COR-L47 (cell line): Measurements from ENCODE around the gene SNX14.

Experiments
- DNase-seq: peaks from one replicate; lab custom pipeline; 2025; lab: John Stamatoyannopoulos, UW

SNX14 gene

GRCh38 chr6:85496856-85497255 lies 96.8 kb downstream of the SNX14 start:
- no peak for DNase-seq

GRCh38 chr6:85496009-85496579 lies 97.6 kb downstream of the SNX14 start:
- no peak for DNase-seq

DNA sequence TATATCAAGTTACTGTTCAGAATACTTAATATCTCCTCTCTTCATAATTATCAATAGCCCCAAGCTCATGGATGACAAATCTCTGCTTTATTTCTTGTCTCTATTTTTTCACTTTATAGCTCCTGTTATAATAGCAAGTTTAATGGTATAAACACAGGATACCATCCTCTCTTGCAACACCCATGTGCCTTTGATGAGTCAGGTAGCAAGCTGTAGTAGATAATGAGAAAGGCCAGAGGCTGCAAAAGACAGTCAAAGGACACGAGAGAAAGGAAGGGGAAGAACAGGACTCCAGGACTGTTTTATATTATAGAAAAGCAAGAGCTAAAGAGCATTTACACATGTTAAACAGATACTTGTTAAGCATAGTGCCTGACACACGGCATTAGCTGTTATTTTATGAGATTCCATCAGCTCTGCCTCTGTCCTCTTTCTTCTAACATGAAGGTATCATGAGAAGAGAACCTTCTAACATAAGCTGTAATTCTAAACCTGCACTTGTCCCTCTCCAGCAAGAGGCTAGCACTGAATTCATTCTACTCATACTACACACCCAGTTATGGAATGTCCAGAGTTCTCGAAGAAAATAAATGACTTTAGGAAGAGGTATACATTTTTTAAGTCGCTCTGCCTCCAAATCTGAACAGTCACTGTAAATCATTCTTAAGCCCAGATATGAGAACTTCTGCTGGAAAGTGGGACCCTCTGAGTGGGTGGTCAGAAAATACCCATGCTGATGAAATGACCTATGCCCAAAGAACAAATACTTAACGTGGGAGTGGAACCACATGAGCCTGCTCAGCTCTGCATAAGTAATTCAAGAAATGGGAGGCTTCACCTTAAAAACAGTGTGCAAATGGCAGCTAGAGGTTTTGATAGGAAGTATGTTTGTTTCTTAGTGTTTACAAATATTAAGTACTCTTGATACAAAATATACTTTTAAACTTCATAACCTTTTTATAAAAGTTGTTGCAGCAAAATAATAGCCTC lies 98.8 kb downstream of the SNX14 start:
- DNase-seq = no peak

GRCh38 chr6:85493389-85493788 lies 100.3 kb downstream of the SNX14 start:
- DNase-seq = no peak

DNA sequence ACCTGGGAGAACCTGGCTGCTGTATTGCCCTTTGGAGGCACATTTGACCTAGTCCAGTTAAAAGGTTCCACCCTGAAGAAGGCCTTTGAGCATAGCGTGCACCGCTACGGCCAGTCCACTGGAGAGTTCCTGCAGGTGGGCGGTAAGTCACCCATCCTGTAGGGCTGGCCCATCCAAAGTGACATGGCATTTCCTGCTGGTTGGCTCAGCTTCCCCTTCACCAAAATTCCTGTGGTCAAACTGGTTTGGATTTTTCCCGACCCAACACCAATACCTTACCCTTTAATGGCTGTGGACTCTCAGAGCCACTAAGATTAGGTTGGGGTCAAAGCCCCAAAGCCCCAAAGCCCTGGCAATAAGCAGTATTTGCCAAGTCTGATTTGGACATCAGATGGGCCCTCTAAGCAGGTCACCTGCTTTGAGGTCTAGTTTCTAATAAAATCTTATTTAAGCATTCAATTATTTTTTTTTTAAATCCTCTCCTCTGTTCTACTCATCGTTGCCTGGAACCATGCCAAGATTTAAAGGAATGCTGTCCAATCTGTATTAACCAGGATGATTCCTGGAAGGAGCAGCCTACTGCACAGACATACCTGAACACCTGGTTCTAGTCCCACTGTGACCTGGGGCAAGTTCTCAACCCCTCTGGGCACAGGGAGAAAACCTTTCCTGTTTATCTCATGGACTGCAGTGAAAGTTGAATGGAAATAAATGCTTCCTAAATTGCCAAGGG lies 103.0 kb downstream of the SNX14 start:
- DNase-seq = no peak

DNA sequence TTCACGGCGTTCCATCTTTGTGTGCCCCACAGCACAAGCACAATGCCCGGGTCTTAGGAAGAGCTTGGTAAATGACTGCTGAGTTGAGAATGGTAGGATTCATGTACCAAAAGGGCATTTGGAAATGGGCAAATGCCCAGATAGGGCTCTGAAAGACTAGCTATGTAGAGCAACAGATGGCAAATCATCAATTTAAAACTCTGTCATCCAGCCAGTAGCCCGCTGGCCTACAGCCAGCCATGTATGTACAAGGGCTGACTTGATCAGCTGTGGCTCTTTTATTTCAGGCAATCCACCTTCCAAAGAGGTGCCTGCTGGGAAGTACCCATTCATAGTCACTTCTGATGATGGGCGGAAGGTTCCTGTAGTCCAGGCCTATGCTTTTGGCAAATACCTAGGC lies 108.7 kb downstream of the SNX14 start:
- DNase-seq = no peak

DNA sequence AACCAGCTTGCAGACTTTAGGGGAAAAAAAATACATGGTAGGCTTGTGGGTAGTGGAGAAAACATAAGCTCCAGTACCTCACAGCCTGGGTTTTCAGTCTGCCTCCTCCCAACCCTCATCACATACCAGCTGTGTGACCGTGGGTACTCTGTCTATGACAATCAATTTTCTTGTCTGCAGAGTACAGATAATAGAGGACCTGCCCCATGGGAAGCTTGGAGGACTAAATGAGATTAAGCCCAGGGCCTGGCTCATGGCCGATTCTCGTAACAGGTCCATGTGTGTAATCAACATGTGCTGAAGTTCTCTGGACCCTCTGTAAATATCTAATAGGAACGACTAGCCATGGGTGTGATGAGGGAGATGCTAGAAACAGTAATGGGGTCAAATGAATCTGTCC lies 109.8 kb downstream of the SNX14 start:
- no peak for DNase-seq

- peak; percentile 11 for DNase-seq
Measured at GRCh38 chr6:85482905-85483700, 110.6 kb downstream of the SNX14 start.

GRCh38 chr6:85482206-85482904 lies 111.3 kb downstream of the SNX14 start:
- no peak for DNase-seq

DNA sequence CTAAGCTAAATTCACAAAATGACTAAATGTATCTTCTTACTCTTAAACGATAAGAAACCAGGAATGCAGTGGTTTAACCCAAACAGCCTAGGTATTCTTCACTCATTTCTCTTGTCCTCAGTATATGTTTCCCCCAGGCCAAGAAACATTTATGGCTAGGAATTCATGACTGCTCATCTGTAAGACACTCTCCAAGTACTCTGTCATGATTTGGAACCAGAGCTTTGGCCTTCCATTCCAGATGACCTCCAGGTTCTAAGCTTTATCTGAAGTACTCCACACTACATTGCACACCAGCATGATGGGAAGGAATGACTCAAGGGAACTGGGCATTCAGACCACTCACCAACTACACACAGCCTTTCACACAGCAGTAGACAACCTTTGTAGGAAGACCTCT lies 114.5 kb downstream of the SNX14 start:
- no peak for DNase-seq

DNA sequence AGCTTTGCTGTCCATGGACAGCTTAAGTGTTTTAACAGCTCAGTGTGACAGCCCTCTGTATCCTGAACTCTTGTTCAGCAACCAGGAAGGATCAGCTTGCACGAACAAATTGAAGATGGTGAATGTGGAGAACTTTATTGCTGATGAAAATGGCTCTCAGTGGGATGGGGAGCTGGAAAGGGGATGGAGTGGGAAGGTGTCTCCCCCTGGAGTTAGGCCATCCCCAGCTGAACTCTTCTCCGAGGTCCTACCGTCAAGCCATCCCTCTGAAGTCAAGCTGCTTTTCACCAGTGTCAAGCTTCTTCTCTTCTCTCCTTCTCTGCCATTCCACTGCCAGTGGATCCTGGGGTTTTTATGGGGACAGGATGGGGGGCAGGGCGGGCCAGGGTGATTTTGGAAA lies 117.1 kb downstream of the SNX14 start:
- no peak for DNase-seq

DNA sequence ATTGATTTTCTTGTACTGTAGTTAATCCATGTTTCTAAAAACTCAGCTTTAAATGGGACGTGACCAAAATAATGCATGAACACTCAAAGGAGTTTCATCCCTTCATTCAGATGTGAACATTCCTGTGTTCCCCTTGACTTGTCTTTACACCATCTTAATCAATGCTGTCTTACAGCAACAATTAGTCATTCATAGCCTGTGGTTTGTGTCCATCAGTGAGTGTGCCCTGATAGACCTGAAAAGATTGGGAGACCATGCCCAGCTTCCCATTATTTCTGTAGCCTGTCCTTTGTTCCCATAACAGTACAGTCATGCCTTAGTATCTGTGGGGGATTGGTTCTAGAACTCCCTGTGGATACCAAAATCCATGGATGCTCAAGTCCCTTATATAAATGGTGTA lies 119.9 kb downstream of the SNX14 start:
- DNase-seq = no peak

- DNase-seq = no peak
Measured at GRCh38 chr6:85472744-85473143, 120.9 kb downstream of the SNX14 start.

GRCh38 chr6:85470023-85470410 lies 123.6 kb downstream of the SNX14 start:
- no peak for DNase-seq

DNA sequence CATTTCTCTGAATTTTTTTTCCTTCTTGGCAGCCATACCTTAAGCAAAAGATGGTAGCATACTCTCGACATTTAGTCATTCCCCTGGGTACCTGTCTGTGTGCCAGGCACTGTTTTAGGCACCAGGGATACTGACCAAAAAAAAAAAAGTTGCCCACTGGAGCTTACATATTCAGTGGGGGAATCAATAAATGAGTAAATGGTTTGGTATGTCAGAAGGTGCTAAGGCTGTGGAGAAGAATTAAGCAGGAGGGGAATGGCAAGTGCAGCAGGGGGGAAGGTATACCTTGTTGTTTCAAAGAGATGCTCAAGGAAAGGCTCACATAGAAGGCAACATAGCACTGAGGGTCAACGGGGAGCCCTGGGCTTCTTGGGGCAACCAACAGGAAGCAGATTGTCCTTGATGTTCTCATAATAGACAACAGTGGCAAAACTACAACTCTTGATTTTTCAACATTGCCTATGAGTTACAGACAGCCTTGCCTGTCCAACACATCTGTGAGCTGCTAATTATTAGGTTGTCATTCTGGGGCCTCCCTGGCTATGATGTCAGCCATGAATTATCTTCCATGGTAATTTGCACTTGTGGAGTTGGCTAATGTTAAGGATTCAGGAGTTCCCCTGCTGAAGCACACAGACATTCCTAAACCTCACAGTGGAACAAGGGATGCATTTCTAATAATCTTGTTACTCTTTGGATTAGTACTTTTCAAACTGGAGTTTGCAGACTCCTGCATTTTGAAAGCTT lies 124.2 kb downstream of the SNX14 start:
- no peak for DNase-seq

DNA sequence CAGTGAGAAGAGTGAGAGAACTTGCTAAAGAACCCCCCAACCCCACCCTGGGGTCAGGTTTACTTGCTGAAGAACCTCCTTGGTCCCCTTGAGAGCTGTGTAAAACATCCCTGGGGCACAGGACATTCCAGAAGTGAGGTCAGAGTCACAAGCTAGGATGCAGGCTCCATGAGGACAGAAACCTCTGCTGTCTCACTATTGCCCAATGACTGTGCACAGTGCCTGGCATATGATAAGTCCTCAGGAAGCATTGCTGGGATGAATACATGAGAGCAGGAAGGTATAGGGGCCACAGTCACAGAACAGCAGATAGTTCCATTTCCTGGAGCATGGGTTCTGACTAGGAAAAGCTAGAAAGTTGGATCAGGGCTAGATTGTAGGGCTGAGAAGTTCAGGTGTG lies 125.3 kb downstream of the SNX14 start:
- no peak for DNase-seq

GRCh38 chr6:85465762-85466161 lies 127.9 kb downstream of the SNX14 start:
- DNase-seq = no peak

GRCh38 chr6:85464722-85465150 lies 128.9 kb downstream of the SNX14 start:
- DNase-seq = no peak

GRCh38 chr6:85464260-85464644 lies 129.4 kb downstream of the SNX14 start:
- DNase-seq = no peak

- no peak for DNase-seq
Measured at GRCh38 chr6:85463621-85464259, 129.9 kb downstream of the SNX14 start.
